Coronary artery (tissue), 2 donors: ENCODE data around the gene C1QTNF2.

Experiments used
- DNase-seq: peaks from one replicate; pipeline ENCODE4 v3.0.0-alpha.2; 2017; ENCODE audit warnings: low spot score
- H3K27ac ChIP-seq, 2 donors: fragments of 200-600 bp; sonication (generic); one replicate each; pipeline ENCODE4 v1.5.1; 2016 to 2019
- H3K4me3 ChIP-seq: fragments of 200-600 bp; sonication (generic); 2 replicates; pipeline ENCODE4 v1.5.1; 2016; ENCODE audit warnings: mild to moderate bottlenecking, moderate library complexity
- CTCF ChIP-seq: fragments of 200-600 bp; sonication (generic); IDR thresholded peaks from one replicate; pipeline ENCODE4 v1.5.1; 2019; ENCODE audit warnings: antibody characterized with exemption

Gene C1QTNF2

GRCh38 chr5:160363211-160363610 is 7.2 kb downstream of the C1QTNF2 start:
- Histone ChIP-seq H3K4me3 (no peak overlapping the region), H3K27ac (peak overlapping the region; percentile 55 to 78)
- TF ChIP-seq CTCF: no peak
- DNase-seq: peak; percentile 35

GRCh38 chr5:160361624-160362228 is 8.7 kb downstream of the C1QTNF2 start:
- DNase-seq: no peak
- H3K27ac ChIP-seq: peak overlapping the region in 1 of 2 donors; percentile 78
- no peak overlapping the region for H3K4me3 ChIP-seq
- no peak for TF ChIP-seq CTCF

- no peak for TF ChIP-seq CTCF
- no peak overlapping the region for H3K4me3 ChIP-seq
- H3K27ac ChIP-seq: peak overlapping the region; percentile 55 to 81
- no peak for DNase-seq
Observed at GRCh38 chr5:160360310-160360709, 10.1 kb downstream of the C1QTNF2 start.

GRCh38 chr5:160359816-160360215 is 10.6 kb downstream of the C1QTNF2 start:
- H3K4me3 ChIP-seq: no peak overlapping the region
- peak overlapping the region; percentile 55 to 81 for H3K27ac ChIP-seq
- no peak for TF ChIP-seq CTCF
- DNase-seq: no peak

GRCh38 chr5:160359242-160359641 is 11.2 kb downstream of the C1QTNF2 start:
- no peak for TF ChIP-seq CTCF
- no peak overlapping the region for H3K4me3 ChIP-seq
- no peak for DNase-seq
- H3K27ac ChIP-seq: peak overlapping the region in 1 of 2 donors; percentile 90

GRCh38 chr5:160357861-160358411 is 12.5 kb downstream of the C1QTNF2 start:
- peak; percentile 82 for DNase-seq
- TF ChIP-seq CTCF: no peak
- Histone ChIP-seq H3K27ac (peak overlapping the region; percentile 84 to 90), H3K4me3 (peak overlapping the region; percentile 51)

- peak overlapping the region; percentile 84 to 90 for H3K27ac ChIP-seq
- TF ChIP-seq CTCF: no peak
- no peak overlapping the region for H3K4me3 ChIP-seq
- no peak for DNase-seq
Observed at GRCh38 chr5:160357394-160357793, 13.0 kb downstream of the C1QTNF2 start.
